ENCODE results near the gene CEP104. TPM values are rescaled to one million over a fixed set of nuclear protein-coding genes. Genes with fewer than 3 reads are reported as not detected.
A peak's percentile ranks its signal among the peaks of the same experiment; 100 is the strongest.

Gene CEP104
- polyA plus RNA-seq, 1 donor (not counting 4 experiments of a cell fraction or from before 2014, with no cell fraction given): 35.7 TPM

DNA sequence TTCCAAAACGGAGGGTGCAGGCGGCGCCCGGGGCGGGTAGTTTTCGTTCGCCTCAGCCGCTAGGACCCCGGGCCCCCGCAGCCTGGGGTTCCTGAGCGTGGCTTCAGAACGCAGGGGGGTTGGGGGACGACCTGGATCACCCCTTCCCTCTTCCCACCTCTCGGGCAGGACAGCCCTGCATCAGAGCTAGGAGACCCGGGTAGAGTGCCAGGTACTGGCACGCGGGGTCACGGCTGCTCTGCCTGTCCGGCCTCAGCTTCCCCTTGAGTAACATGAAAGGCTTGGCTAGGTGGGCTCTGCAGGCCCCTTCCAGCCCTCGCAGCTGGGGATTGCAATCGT lies 749 bp upstream of the CEP104 start:
- dilution Hi-C loops (cut with MboI; ENCODE audit: extremely low pct_ligation_motif_present, low sequenced_read_pairs): no loop called here
- Histone ChIP-seq H3K4me1 (ENCODE audit: control insufficient read depth, extremely low read depth, insufficient read depth, low read length) (peaks cover 15% of the 10 kb centered on the region), H3K9ac (ENCODE audit: control insufficient read depth, extremely low read depth, insufficient read depth, low read length) (peak overlapping the region; percentile 77), H3K9me3 (ENCODE audit: control insufficient read depth, low read depth, low read length) (no peaks in the 10 kb centered on the region), H2AFZ (ENCODE audit: control insufficient read depth, low read length) (peak overlapping the region; percentile 88), H3K4me2 (ENCODE audit: control insufficient read depth, extremely low read depth, insufficient read depth, low read depth, low read length) (peak overlapping the region; percentile 93), H3K36me3 (ENCODE audit: control insufficient read depth in 2 of 2, extremely low read depth in 1 of 2, insufficient read depth in 2 of 2, low read length in 2 of 2) (peaks cover 0 to 1% of the 10 kb centered on the region in 2 experiments), H3K9me1 (ENCODE audit: control insufficient read depth, extremely low read depth, insufficient read depth, low read length) (peaks cover 4% of the 10 kb centered on the region), H3K4me3 (ENCODE audit: control insufficient read depth in 2 of 3, extremely low read depth in 1 of 3, insufficient read depth in 2 of 3, low read depth in 1 of 3, low read length in 3 of 3) (peak overlapping the region; percentile 61 to 91 (median 90)), H3K27me3 (ENCODE audit: control insufficient read depth, extremely low read depth, insufficient read depth, low read length) (no peaks in the 10 kb centered on the region), H3K27ac (ENCODE audit: control insufficient read depth, insufficient read depth, low read length) (peak overlapping the region; percentile 40), H3K79me2 (ENCODE audit: control insufficient read depth, insufficient read depth, low read length) (peaks cover 39% of the 10 kb centered on the region), H4K20me1 (ENCODE audit: control insufficient read depth, extremely low read depth, insufficient read depth, low read length) (no peaks in the 10 kb centered on the region)
- FAIRE-seq (no peak), DNase-seq (ENCODE audit: low read depth, low spot score) (no peak)
- TF ChIP-seq, protein P1, sequence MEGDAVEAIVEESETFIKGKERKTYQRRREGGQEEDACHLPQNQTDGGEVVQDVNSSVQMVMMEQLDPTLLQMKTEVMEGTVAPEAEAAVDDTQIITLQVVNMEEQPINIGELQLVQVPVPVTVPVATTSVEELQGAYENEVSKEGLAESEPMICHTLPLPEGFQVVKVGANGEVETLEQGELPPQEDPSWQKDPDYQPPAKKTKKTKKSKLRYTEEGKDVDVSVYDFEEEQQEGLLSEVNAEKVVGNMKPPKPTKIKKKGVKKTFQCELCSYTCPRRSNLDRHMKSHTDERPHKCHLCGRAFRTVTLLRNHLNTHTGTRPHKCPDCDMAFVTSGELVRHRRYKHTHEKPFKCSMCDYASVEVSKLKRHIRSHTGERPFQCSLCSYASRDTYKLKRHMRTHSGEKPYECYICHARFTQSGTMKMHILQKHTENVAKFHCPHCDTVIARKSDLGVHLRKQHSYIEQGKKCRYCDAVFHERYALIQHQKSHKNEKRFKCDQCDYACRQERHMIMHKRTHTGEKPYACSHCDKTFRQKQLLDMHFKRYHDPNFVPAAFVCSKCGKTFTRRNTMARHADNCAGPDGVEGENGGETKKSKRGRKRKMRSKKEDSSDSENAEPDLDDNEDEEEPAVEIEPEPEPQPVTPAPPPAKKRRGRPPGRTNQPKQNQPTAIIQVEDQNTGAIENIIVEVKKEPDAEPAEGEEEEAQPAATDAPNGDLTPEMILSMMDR (optimal IDR thresholded peaks at IDR 0.05 in 1 of 3, IDR thresholded peaks at IDR 0.05 in 1 of 3, conservative IDR thresholded peaks at IDR 0.05 in 1 of 3; ENCODE audit: extremely low read depth in 1 of 3, insufficient read depth in 2 of 3, low read length in 3 of 3): no peak
- TF ChIP-seq EZH2 (IDR thresholded peaks at IDR 0.05; ENCODE audit: low read length): no peak

DNA sequence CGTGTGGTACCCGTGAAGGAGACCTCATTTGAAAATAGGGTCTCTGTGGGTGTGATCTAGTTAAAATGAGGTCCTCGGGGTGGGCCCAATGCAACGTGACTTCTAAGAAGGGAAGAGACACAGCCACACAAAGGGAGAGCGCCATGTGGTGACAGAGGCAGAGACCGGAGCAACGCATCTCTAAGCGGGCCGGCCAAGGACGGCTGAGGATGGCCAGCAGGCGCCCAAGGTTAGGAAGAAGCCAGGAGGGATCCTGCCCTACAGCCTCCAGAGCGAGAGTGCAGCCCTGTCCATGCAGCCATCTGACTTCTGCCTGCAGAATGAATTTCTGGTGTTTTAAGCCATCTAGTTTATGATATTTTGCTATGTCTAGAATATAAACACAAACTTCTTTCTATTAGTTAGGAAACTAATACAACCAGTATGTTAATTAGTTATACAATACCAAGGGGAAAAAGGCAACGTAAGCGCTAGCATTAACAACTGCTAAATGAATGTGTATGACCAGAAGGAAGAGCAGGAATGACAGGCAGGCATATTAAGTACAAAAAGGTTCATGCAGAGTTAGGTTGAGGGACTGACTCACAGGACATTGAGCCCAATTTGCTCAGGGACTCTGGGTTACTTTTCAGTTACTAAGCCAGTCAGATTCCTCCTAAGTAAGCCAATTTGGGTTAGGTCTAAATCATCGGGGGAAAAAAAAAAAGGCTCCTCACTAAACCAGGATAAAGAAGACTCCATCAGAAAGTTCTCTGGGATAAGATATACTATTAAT lies 4.1 kb downstream of the CEP104 start:
- Histone ChIP-seq H3K4me3 (ENCODE audit: control insufficient read depth in 2 of 3, extremely low read depth in 1 of 3, insufficient read depth in 2 of 3, low read depth in 1 of 3, low read length in 3 of 3) (no peak overlapping the region), H2AFZ (ENCODE audit: control insufficient read depth, low read length) (no peak overlapping the region), H3K9me1 (ENCODE audit: control insufficient read depth, extremely low read depth, insufficient read depth, low read length) (peaks cover 4% of the 10 kb centered on the region), H3K9ac (ENCODE audit: control insufficient read depth, extremely low read depth, insufficient read depth, low read length) (no peak overlapping the region), H3K4me2 (ENCODE audit: control insufficient read depth, extremely low read depth, insufficient read depth, low read depth, low read length) (no peak overlapping the region), H4K20me1 (ENCODE audit: control insufficient read depth, extremely low read depth, insufficient read depth, low read length) (no peaks in the 10 kb centered on the region), H3K36me3 (ENCODE audit: control insufficient read depth in 2 of 2, extremely low read depth in 1 of 2, insufficient read depth in 2 of 2, low read length in 2 of 2) (peaks cover 9 to 11% of the 10 kb centered on the region in 2 experiments), H3K27ac (ENCODE audit: control insufficient read depth, insufficient read depth, low read length) (no peak overlapping the region), H3K79me2 (ENCODE audit: control insufficient read depth, insufficient read depth, low read length) (peaks cover 36% of the 10 kb centered on the region), H3K9me3 (ENCODE audit: control insufficient read depth, low read depth, low read length) (no peaks in the 10 kb centered on the region), H3K27me3 (ENCODE audit: control insufficient read depth, extremely low read depth, insufficient read depth, low read length) (no peaks in the 10 kb centered on the region), H3K4me1 (ENCODE audit: control insufficient read depth, extremely low read depth, insufficient read depth, low read length) (peaks cover 10% of the 10 kb centered on the region)
- dilution Hi-C loops (cut with MboI; ENCODE audit: extremely low pct_ligation_motif_present, low sequenced_read_pairs): no loop called here
- DNase-seq (ENCODE audit: low read depth, low spot score) (no peak), FAIRE-seq (no peak)
- TF ChIP-seq, protein P1 (optimal IDR thresholded peaks at IDR 0.05 in 1 of 3, IDR thresholded peaks at IDR 0.05 in 1 of 3, conservative IDR thresholded peaks at IDR 0.05 in 1 of 3; ENCODE audit: extremely low read depth in 1 of 3, insufficient read depth in 2 of 3, low read length in 3 of 3): no peak
- no peak for TF ChIP-seq EZH2 (IDR thresholded peaks at IDR 0.05; ENCODE audit: low read length)

Data from keratinocyte (primary cell).